ENCODE measurements around the gene ARHGAP15.

Gene ARHGAP15

DNA sequence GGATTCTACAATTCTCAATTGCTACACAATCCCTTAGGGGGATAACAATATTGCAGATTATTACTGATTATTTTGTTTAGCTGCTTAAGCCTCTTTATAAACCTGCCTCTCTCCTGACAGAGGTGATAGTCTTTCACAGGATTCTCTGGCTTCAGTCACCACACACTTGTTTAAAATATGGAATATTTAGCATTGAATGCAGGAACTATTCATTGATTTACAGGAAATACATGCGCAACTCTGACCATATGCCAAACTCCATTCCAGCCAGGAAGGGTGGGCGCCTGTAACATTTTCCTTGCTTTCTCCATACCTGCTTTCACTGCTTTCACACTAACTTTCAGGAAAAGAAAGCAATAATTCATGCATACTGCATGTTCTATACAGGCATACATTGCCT, 44.8 kb upstream of the ARHGAP15 start:
- TF ChIP-seq CEBPB (IDR thresholded peaks at IDR 0.05): no peak
- no peak for TF ChIP-seq TCF12 (IDR thresholded peaks at IDR 0.05; ENCODE audit: low read depth)
- TF ChIP-seq ZBTB7A (IDR thresholded peaks at IDR 0.05; ENCODE audit: low read depth): no peak
- no peak for TF ChIP-seq FOXM1 (IDR thresholded peaks at IDR 0.05; ENCODE audit: borderline replicate concordance, low read depth)
- TF ChIP-seq TAF1 (IDR thresholded peaks at IDR 0.05; ENCODE audit: low read depth): no peak
- TF ChIP-seq TEAD4 (IDR thresholded peaks at IDR 0.05): no peak
- no peak for TF ChIP-seq RAD21 (IDR thresholded peaks at IDR 0.05; ENCODE audit: low read depth)
- no peak for TF ChIP-seq CREB1 (IDR thresholded peaks at IDR 0.05; ENCODE audit: low read depth)
- TF ChIP-seq EP300 (IDR thresholded peaks at IDR 0.05; ENCODE audit: borderline replicate concordance): no peak
- TF ChIP-seq, protein P1, sequence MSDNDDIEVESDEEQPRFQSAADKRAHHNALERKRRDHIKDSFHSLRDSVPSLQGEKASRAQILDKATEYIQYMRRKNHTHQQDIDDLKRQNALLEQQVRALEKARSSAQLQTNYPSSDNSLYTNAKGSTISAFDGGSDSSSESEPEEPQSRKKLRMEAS (IDR thresholded peaks at IDR 0.05): no peak
- TF ChIP-seq, protein P2, sequence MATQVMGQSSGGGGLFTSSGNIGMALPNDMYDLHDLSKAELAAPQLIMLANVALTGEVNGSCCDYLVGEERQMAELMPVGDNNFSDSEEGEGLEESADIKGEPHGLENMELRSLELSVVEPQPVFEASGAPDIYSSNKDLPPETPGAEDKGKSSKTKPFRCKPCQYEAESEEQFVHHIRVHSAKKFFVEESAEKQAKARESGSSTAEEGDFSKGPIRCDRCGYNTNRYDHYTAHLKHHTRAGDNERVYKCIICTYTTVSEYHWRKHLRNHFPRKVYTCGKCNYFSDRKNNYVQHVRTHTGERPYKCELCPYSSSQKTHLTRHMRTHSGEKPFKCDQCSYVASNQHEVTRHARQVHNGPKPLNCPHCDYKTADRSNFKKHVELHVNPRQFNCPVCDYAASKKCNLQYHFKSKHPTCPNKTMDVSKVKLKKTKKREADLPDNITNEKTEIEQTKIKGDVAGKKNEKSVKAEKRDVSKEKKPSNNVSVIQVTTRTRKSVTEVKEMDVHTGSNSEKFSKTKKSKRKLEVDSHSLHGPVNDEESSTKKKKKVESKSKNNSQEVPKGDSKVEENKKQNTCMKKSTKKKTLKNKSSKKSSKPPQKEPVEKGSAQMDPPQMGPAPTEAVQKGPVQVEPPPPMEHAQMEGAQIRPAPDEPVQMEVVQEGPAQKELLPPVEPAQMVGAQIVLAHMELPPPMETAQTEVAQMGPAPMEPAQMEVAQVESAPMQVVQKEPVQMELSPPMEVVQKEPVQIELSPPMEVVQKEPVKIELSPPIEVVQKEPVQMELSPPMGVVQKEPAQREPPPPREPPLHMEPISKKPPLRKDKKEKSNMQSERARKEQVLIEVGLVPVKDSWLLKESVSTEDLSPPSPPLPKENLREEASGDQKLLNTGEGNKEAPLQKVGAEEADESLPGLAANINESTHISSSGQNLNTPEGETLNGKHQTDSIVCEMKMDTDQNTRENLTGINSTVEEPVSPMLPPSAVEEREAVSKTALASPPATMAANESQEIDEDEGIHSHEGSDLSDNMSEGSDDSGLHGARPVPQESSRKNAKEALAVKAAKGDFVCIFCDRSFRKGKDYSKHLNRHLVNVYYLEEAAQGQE (IDR thresholded peaks at IDR 0.05; ENCODE audit: low read depth): no peak

DNA sequence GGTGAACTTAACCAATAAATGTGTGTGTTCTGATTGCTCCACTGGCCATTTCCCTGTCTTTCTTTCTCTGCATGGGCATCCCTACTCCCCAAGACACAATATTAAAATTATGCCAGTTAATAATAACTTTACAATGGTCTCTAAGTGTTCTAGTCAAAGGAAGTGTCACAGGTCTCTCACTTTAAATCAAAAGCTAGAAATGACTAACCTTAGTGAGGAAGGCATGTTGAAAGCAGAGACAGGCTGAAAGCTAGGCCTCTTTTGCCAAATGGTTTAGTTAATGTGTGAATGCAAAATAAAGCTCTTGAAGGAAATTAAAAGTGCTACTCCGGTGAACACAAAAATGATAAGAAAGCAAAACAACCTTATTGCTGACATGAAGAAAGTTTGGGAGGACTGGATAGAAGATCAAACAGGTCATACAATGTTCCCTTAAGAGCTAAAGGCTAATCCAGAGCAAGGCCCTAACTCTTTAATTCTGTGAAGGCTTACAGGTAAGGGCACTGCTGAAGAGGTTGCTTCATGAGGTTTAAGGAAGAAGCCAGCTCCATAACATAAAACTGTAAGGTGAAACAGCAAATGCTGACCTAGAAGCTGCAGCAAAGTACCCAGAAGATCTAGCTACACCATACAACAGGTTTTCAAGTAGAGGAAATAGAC, 44.0 kb upstream of the ARHGAP15 start:
- TF ChIP-seq CEBPB (IDR thresholded peaks at IDR 0.05): no peak
- TF ChIP-seq FOXM1 (IDR thresholded peaks at IDR 0.05; ENCODE audit: borderline replicate concordance, low read depth): no peak
- no peak for TF ChIP-seq TEAD4 (IDR thresholded peaks at IDR 0.05)
- TF ChIP-seq ZBTB7A (IDR thresholded peaks at IDR 0.05; ENCODE audit: low read depth): no peak
- TF ChIP-seq, protein P3, sequence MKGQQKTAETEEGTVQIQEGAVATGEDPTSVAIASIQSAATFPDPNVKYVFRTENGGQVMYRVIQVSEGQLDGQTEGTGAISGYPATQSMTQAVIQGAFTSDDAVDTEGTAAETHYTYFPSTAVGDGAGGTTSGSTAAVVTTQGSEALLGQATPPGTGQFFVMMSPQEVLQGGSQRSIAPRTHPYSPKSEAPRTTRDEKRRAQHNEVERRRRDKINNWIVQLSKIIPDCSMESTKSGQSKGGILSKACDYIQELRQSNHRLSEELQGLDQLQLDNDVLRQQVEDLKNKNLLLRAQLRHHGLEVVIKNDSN (IDR thresholded peaks at IDR 0.05): no peak
- TF ChIP-seq TCF12 (IDR thresholded peaks at IDR 0.05; ENCODE audit: low read depth): no peak
- no peak for TF ChIP-seq NFIC (IDR thresholded peaks at IDR 0.05)
- TF ChIP-seq CREB1 (IDR thresholded peaks at IDR 0.05; ENCODE audit: low read depth): no peak
- TF ChIP-seq YY1 (IDR thresholded peaks at IDR 0.05; ENCODE audit: low read depth): no peak
- TF ChIP-seq EP300 (IDR thresholded peaks at IDR 0.05; ENCODE audit: borderline replicate concordance): no peak
- TF ChIP-seq, protein P1 (IDR thresholded peaks at IDR 0.05): no peak
- TF ChIP-seq TAF1 (IDR thresholded peaks at IDR 0.05; ENCODE audit: low read depth): no peak
- TF ChIP-seq RAD21 (IDR thresholded peaks at IDR 0.05; ENCODE audit: low read depth): no peak
- TF ChIP-seq EGR1 (IDR thresholded peaks at IDR 0.05): no peak
- TF ChIP-seq, protein P2 (IDR thresholded peaks at IDR 0.05; ENCODE audit: low read depth): no peak

DNA sequence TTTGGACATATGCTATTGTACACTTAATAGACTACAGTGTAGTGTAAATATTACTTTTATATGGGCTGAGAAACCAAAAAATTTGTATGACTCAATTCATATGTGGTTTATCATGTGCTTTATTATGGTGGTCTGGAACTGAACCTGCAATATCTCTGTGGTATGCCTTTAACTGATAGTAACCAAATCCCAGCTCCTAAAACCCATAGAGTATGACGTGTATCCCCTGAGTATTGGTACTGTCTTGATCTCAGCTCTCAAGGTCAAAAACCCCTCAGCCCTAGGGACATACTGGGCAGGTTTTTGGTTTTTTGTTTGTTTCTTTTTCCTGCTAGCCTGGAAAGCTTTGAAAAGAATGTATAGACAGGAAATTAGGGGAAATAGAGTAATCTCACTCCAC, 42.2 kb upstream of the ARHGAP15 start:
- TF ChIP-seq YY1 (IDR thresholded peaks at IDR 0.05; ENCODE audit: low read depth) (no peak), EP300 (IDR thresholded peaks at IDR 0.05; ENCODE audit: borderline replicate concordance) (no peak), ZBTB7A (IDR thresholded peaks at IDR 0.05; ENCODE audit: low read depth) (no peak), RAD21 (IDR thresholded peaks at IDR 0.05; ENCODE audit: low read depth) (no peak), TCF12 (IDR thresholded peaks at IDR 0.05; ENCODE audit: low read depth) (no peak), FOXM1 (IDR thresholded peaks at IDR 0.05; ENCODE audit: borderline replicate concordance, low read depth) (no peak), EGR1 (IDR thresholded peaks at IDR 0.05) (no peak), CREB1 (IDR thresholded peaks at IDR 0.05; ENCODE audit: low read depth) (no peak), TAF1 (IDR thresholded peaks at IDR 0.05; ENCODE audit: low read depth) (no peak), NFIC (IDR thresholded peaks at IDR 0.05) (no peak), TEAD4 (IDR thresholded peaks at IDR 0.05) (no peak), CEBPB (IDR thresholded peaks at IDR 0.05) (no peak)
- TF ChIP-seq, protein P3 (IDR thresholded peaks at IDR 0.05): no peak
- TF ChIP-seq, protein P2 (IDR thresholded peaks at IDR 0.05; ENCODE audit: low read depth): no peak
- TF ChIP-seq, protein P1 (IDR thresholded peaks at IDR 0.05): no peak

DNA sequence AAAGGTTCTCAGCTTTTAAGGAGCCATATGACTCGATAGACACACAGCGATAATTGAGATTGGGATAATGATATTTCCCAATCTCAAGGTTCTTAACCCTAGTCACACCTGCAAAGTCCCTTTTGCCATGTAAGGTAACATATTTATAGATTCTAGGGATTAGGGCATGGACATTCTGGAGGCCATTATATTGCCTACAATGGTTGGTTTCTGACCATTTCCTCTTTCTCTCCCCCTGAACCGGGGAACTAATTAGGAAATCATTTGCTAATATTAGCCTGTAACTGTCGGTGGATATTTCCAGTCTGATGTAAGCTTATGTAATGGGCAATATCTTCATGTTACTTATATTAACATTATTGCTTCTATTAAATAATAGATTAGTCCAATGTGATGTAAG, 40.8 kb upstream of the ARHGAP15 start:
- TF ChIP-seq NFIC (IDR thresholded peaks at IDR 0.05): no peak
- TF ChIP-seq, protein P2 (IDR thresholded peaks at IDR 0.05; ENCODE audit: low read depth): no peak
- TF ChIP-seq CEBPB (IDR thresholded peaks at IDR 0.05): no peak
- TF ChIP-seq ZBTB7A (IDR thresholded peaks at IDR 0.05; ENCODE audit: low read depth): no peak
- no peak for TF ChIP-seq FOXM1 (IDR thresholded peaks at IDR 0.05; ENCODE audit: borderline replicate concordance, low read depth)
- TF ChIP-seq RAD21 (IDR thresholded peaks at IDR 0.05; ENCODE audit: low read depth): no peak
- no peak for TF ChIP-seq TAF1 (IDR thresholded peaks at IDR 0.05; ENCODE audit: low read depth)
- TF ChIP-seq EGR1 (IDR thresholded peaks at IDR 0.05): no peak
- TF ChIP-seq, protein P1 (IDR thresholded peaks at IDR 0.05): no peak
- no peak for TF ChIP-seq YY1 (IDR thresholded peaks at IDR 0.05; ENCODE audit: low read depth)
- TF ChIP-seq TCF12 (IDR thresholded peaks at IDR 0.05; ENCODE audit: low read depth): no peak
- no peak for TF ChIP-seq TEAD4 (IDR thresholded peaks at IDR 0.05)
- no peak for TF ChIP-seq EP300 (IDR thresholded peaks at IDR 0.05; ENCODE audit: borderline replicate concordance)
- TF ChIP-seq, protein P3 (IDR thresholded peaks at IDR 0.05): no peak
- TF ChIP-seq CREB1 (IDR thresholded peaks at IDR 0.05; ENCODE audit: low read depth): no peak

All from Ishikawa (cell line).